GM23248 (cell line): ENCODE measurements around the gene ADRM1.

Experiments
- EZH2 ChIP-seq: fragments of 200-600 bp; sonication (generic); IDR thresholded peaks from 2 replicates; pipeline ENCODE4 v1.6.1; 2018; ENCODE audit warnings: antibody characterized with exemption, mild to moderate bottlenecking; ENCODE audit not compliant: insufficient read depth, poor library complexity, severe bottlenecking
- EZH2phosphoT487 ChIP-seq: fragments of 200-600 bp; sonication (generic); IDR thresholded peaks from 2 replicates; pipeline ENCODE4 v1.6.1; 2018; ENCODE audit warnings: antibody characterized with exemption, moderate library complexity, mild to moderate bottlenecking, low read depth; ENCODE audit not compliant: insufficient read depth

DNA sequence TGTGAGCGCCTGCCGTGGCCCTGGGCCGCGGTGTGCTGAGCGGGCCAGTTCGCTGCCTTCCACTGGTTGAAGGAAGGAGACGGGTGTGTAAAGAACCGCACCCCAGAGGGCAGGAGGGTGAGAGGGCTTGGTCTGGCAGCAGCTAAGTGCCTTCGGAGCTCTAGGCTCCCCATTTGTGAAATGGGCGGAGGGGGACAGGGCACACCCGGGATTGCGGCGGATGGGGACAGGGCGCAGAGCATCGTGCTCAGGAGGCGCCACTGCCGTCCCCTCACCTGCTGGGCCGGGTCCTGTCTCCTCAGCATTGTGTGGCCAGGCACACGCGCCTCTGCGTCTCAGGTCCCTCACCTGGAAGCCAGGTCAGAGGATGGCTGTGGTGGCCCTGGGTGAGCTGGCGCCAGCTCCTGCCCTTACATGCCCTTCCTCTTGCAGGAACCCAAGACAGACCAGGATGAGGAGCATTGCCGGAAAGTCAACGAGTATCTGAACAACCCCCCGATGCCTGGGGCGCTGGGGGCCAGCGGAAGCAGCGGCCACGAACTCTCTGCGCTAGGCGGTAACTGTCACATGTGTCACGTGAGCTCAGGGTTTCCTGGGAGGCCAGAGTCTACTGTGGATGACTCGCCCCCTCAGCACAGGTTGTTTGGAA lies 3.1 kb downstream of the ADRM1 start:
- TF ChIP-seq EZH2phosphoT487: no peak
- no peak for TF ChIP-seq EZH2
